Omental fat pad (tissue), 4 donors: ENCODE data around the gene WDR4. TPM values are rescaled to one million over a fixed set of nuclear protein-coding genes. Genes with fewer than 3 reads are reported as not detected.
"Not testable (repeated sequence)": the region's sequence is repeated elsewhere in the genome, so short reads cannot be mapped to it uniquely, and the experiment has no call there.

Source experiments
- ATAC-seq: fragments of 150-250 bp; one replicate; pipeline ENCODE4 v1.9.1; 2016; ENCODE audit warnings: mild to moderate bottlenecking, moderate library complexity; ENCODE audit not compliant: low FRiP score
- DNase-seq: peaks from one replicate; pipeline ENCODE4 v3.0.0-alpha.2; 2019; ENCODE audit warnings: low spot score
- total RNA-seq, 4 donors: library from RNA; depleted of rRNA; stranded (reverse); fragments of >200 nt; gene quantifications; one replicate each; pipeline ENCODE4 v1.1.0, GENCODE V29; 2016
- TF ChIP-seq, protein P1 (sequence below), 3 donors: fragments of 450-650 bp; IDR thresholded peaks; one replicate each; pipeline ENCODE4 v1.5.1; 2016 to 2017; ENCODE audit warnings: antibody characterized with exemption in 3 of 3, mild to moderate bottlenecking in 3 of 3, moderate library complexity in 2 of 3

The WDR4 gene
- total RNA-seq, 4 donors from 2014 or later = 8.5 to 28.3 (median 13.6) TPM

DNA sequence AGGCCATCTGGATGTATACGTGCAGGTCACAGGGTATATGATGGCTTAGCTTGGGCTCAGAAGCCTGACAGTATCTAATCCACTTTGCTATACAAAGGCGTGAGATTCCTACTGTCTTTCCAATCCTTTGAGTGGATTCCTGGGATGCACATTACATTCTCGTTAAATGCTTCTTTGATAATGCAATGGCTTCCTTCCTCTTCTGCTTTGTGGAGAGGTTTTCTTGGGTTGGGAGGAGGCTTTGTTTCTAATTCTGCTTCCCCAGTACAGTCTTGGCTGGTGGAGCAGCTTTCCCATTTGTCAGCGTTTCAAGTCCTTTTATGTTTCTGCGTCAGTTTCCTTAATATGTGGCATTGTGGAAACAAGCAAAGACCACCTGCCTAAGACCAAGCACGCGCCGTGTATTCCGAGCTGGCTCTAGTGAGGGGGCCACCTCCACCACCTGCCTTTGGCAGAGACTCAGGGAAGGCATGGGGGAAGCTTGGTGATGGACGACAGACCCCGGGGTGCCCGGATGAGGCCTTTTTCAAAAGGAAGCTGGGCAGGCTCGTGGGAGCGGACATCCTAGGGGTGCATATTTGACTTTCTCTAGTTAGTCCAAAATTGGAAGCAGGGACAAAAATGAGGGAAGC is 72.7 kb downstream of the WDR4 start:
- TF ChIP-seq, protein P1, sequence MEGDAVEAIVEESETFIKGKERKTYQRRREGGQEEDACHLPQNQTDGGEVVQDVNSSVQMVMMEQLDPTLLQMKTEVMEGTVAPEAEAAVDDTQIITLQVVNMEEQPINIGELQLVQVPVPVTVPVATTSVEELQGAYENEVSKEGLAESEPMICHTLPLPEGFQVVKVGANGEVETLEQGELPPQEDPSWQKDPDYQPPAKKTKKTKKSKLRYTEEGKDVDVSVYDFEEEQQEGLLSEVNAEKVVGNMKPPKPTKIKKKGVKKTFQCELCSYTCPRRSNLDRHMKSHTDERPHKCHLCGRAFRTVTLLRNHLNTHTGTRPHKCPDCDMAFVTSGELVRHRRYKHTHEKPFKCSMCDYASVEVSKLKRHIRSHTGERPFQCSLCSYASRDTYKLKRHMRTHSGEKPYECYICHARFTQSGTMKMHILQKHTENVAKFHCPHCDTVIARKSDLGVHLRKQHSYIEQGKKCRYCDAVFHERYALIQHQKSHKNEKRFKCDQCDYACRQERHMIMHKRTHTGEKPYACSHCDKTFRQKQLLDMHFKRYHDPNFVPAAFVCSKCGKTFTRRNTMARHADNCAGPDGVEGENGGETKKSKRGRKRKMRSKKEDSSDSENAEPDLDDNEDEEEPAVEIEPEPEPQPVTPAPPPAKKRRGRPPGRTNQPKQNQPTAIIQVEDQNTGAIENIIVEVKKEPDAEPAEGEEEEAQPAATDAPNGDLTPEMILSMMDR (IDR thresholded peaks at IDR 0.05) = no peak
- DNase-seq (no peak), ATAC-seq (no peak)

DNA sequence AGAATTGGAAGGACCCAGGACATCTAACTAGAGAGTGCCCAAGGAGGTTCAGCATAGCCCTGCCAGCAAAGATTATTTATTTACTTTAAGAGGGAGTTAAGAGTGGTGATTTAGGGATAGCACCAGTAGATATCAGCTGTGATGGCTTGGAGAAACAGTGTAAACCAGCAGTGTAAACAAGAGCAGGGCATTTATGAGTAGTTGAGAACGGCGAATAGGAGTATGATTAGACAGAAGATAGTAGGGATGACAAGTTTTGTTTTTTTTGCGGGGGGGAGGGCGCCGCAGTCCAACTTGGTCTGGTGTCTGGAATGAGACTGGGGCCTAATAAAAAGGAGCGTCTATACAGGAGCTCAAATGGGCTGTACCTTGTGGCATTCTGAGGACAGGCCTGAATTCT is 77.7 kb downstream of the WDR4 start:
- not testable (repeated sequence) for ATAC-seq

DNA sequence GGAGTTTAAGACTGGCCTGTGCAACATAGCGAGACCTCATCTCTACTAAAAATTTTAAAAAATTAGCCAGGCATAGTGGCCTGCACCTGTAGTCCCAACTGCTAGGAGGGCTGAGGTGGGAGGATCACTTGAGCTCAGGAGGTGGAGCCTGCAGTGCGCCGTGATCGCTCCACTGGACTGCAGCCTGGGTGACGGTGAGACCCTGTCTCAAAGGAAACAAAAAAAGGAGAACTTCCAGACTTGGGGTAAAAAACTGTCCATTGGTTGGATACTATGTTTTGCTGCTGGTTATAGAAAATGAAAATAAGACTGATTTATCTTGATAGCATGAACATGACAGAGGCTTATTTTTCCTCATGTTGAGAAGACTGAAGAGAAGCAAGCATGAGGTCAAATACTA is 79.4 kb downstream of the WDR4 start:
- ATAC-seq = no peak
- TF ChIP-seq, protein P1 (IDR thresholded peaks at IDR 0.05) = no peak
- no peak for DNase-seq

More for the DNA sequence above, 77.7 kb downstream of the WDR4 start:
- DNase-seq = not testable (repeated sequence)

DNA sequence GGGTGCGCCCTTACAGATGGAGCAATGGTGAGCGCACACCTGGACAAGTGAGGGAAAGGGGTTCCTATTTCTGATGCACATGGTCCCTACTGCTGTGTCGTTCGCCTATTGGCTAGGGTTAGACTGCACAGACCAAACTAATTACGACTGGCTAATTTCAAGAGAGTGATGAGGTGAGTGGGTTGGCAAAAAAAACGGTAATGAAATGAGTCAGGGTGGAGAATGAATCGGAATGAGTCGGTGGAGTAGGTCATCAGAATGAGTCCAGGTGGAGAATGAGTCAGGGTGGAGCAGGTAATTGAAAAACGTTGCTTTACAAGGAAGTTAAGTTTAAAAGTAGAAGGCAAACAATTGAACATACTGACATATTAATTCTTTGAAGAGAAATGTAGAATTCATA is 79.8 kb downstream of the WDR4 start:
- TF ChIP-seq, protein P1 (IDR thresholded peaks at IDR 0.05) = no peak
- no peak for DNase-seq
- ATAC-seq = no peak

Other genes starting within 250 kb of the WDR4 start
- 10 to 100 TPM in 1 of 4 donors, 1 to 10 TPM in 3; 2.9 to 16.9 (median 7.0) TPM for gene PDE9A, start 225.9 kb downstream of the WDR4 start, total RNA-seq
- gene NDUFV3, start 13.8 kb upstream of the WDR4 start, total RNA-seq = 10 to 100 TPM; 45.4 to 79.0 (median 51.9) TPM
- gene ERVH48-1, start 46.1 kb upstream of the WDR4 start, total RNA-seq = not detected
- 10 to 100 TPM in 3 of 4 donors, 1 to 10 TPM in 1; 9.2 to 27.7 (median 18.6) TPM for gene PKNOX1, start 95.0 kb upstream of the WDR4 start, total RNA-seq
- 10 to 100 TPM; 13.5 to 33.9 (median 23.4) TPM for gene CBS, start 196.3 kb upstream of the WDR4 start, total RNA-seq
- 10 to 100 TPM; 35.6 to 91.9 (median 76.6) TPM for gene U2AF1, start 228.0 kb upstream of the WDR4 start, total RNA-seq